ENCODE measurements around the gene MARCHF3.
"Not testable (repeated sequence)": the region's sequence is repeated elsewhere in the genome, so short reads cannot be mapped to it uniquely, and the experiment has no call there.

The MARCHF3 gene

GRCh38 chr5:127012916-127013315 is 17.4 kb downstream of the MARCHF3 start:
- no peak for DNase-seq (ENCODE audit: low read depth, low spot score)

- no peak for DNase-seq (ENCODE audit: low read depth, low spot score)
These were observed 18.3 kb downstream of the MARCHF3 start for GRCh38 chr5:127011961-127012644.

- DNase-seq (ENCODE audit: low read depth, low spot score): no peak
These were observed 19.2 kb downstream of the MARCHF3 start for GRCh38 chr5:127011153-127011552.

- no peak for DNase-seq (ENCODE audit: low read depth, low spot score)
These were observed 20.0 kb downstream of the MARCHF3 start for GRCh38 chr5:127010362-127010761.

- DNase-seq (ENCODE audit: low read depth, low spot score): no peak
These were observed 20.6 kb downstream of the MARCHF3 start for GRCh38 chr5:127009784-127010183.

GRCh38 chr5:127008300-127008975 is 21.9 kb downstream of the MARCHF3 start:
- no peak for DNase-seq (ENCODE audit: low read depth, low spot score)

- no peak for DNase-seq (ENCODE audit: low read depth, low spot score)
These were observed 22.8 kb downstream of the MARCHF3 start for GRCh38 chr5:127007522-127007921.

- no peak for DNase-seq (ENCODE audit: low read depth, low spot score)
These were observed 23.6 kb downstream of the MARCHF3 start for GRCh38 chr5:127006744-127007143.

GRCh38 chr5:127005282-127005681 is 25.1 kb downstream of the MARCHF3 start:
- not testable (repeated sequence) for DNase-seq (ENCODE audit: low read depth, low spot score)

GRCh38 chr5:127004721-127005120 is 25.6 kb downstream of the MARCHF3 start:
- DNase-seq (ENCODE audit: low read depth, low spot score): no peak

- DNase-seq (ENCODE audit: low read depth, low spot score): no peak
These were observed 26.4 kb downstream of the MARCHF3 start for GRCh38 chr5:127003798-127004495.

GRCh38 chr5:127002390-127002789 is 28.0 kb downstream of the MARCHF3 start:
- DNase-seq (ENCODE audit: low read depth, low spot score): no peak

GRCh38 chr5:127001621-127002296 is 28.6 kb downstream of the MARCHF3 start:
- no peak for DNase-seq (ENCODE audit: low read depth, low spot score)

- DNase-seq (ENCODE audit: low read depth, low spot score): no peak
These were observed 31.3 kb downstream of the MARCHF3 start for GRCh38 chr5:126998895-126999570.

- no peak for DNase-seq (ENCODE audit: low read depth, low spot score)
These were observed 32.1 kb downstream of the MARCHF3 start for GRCh38 chr5:126998201-126998631.

GRCh38 chr5:126995689-126996088 is 34.7 kb downstream of the MARCHF3 start:
- DNase-seq (ENCODE audit: low read depth, low spot score): no peak

- no peak for DNase-seq (ENCODE audit: low read depth, low spot score)
These were observed 35.3 kb downstream of the MARCHF3 start for GRCh38 chr5:126995039-126995438.

- DNase-seq (ENCODE audit: low read depth, low spot score): no peak
These were observed 35.9 kb downstream of the MARCHF3 start for GRCh38 chr5:126994485-126994884.

- no peak for DNase-seq (ENCODE audit: low read depth, low spot score)
These were observed 42.3 kb downstream of the MARCHF3 start for GRCh38 chr5:126988021-126988569.

- no peak for DNase-seq (ENCODE audit: low read depth, low spot score)
These were observed 43.0 kb downstream of the MARCHF3 start for GRCh38 chr5:126987271-126987899.

- no peak for DNase-seq (ENCODE audit: low read depth, low spot score)
These were observed 45.7 kb downstream of the MARCHF3 start for GRCh38 chr5:126984632-126985031.
